Measurements from ENCODE around the gene POMC. TPM values are rescaled to one million over a fixed set of nuclear protein-coding genes. Genes with fewer than 3 reads are reported as not detected.

Gene POMC
- total and polyA plus RNA-seq, 2 donors (not counting 1 experiment from before 2014, with no cell fraction given) = 3.4 to 16.7 TPM

DNA sequence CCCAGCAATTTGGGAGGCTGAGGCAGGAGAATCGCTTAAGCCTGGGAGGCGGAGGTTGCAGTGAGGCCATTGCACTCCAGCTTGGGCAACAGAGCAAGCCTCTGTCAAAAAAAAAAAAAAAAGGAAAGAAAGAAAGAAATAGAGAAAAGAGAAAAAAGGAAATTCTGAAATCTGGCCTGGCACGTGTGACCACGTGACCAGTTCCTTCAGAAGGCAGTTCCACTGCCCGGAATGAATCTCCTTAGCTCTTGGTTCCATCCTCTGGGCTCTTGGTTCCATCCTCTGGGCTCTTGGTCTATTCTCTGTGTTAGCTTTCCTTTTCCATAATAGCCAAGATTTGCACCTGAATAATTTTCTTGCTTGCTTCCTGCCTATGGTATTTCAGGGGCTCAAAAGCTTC lies 5.3 kb upstream of the POMC start:
- H3K9me3 Mint-ChIP-seq (ENCODE audit: insufficient read depth) = no peaks in the 10 kb centered on the region
- WGBS (ENCODE audit: insufficient coverage) = 86% methylated on average over 5 of the region's 5 CpGs
- ATAC-seq (ENCODE audit: low read depth) = no peak

GRCh38 chr2:25170888-25171287 lies 2.5 kb upstream of the POMC start:
- ATAC-seq (ENCODE audit: low read depth) (no peak), DNase-seq (no peak)
- TF ChIP-seq EZH2 (IDR thresholded peaks at IDR 0.05; ENCODE audit: borderline replicate concordance, insufficient read depth, low read depth, low read length, poor library complexity, severe bottlenecking) = no peak
- TF ChIP-seq, protein P1, sequence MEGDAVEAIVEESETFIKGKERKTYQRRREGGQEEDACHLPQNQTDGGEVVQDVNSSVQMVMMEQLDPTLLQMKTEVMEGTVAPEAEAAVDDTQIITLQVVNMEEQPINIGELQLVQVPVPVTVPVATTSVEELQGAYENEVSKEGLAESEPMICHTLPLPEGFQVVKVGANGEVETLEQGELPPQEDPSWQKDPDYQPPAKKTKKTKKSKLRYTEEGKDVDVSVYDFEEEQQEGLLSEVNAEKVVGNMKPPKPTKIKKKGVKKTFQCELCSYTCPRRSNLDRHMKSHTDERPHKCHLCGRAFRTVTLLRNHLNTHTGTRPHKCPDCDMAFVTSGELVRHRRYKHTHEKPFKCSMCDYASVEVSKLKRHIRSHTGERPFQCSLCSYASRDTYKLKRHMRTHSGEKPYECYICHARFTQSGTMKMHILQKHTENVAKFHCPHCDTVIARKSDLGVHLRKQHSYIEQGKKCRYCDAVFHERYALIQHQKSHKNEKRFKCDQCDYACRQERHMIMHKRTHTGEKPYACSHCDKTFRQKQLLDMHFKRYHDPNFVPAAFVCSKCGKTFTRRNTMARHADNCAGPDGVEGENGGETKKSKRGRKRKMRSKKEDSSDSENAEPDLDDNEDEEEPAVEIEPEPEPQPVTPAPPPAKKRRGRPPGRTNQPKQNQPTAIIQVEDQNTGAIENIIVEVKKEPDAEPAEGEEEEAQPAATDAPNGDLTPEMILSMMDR (IDR thresholded peaks at IDR 0.05) = no peak
- ChIA-PET CTCF (interaction anchor here (1.9 kb wide), 1 partner anchor 58 kb away, joined by 4 read pairs; no protein-coding TSS in a partner anchor), POLR2A (interaction anchor here (1.1 kb wide), 1 partner anchor 26 kb away, joined by 3 read pairs; no protein-coding TSS in a partner anchor)
- Mint-ChIP-seq H3K27ac (no peak overlapping the region), H3K27me3 (peaks cover 53% of the 10 kb centered on the region), H3K4me3 (no peak overlapping the region), H3K9me3 (ENCODE audit: insufficient read depth) (no peaks in the 10 kb centered on the region), H3K4me1 (peaks cover 25% of the 10 kb centered on the region)
- H3K27me3 ChIP-seq (replicated peaks in 1 of 4; ENCODE audit: control extremely low read depth in 1 of 4, control insufficient read depth in 3 of 4, insufficient read depth in 4 of 4, low read length in 3 of 4) = peaks cover 0 to 43% (median 24%) of the 10 kb centered on the region in 4 experiments
- H4K20me1 ChIP-seq (ENCODE audit: control insufficient read depth, insufficient read depth, low read length, poor library complexity, severe bottlenecking) = no peaks in the 10 kb centered on the region
- H3K9ac ChIP-seq (ENCODE audit: low read length) = no peak overlapping the region
- intact Hi-C loops (cut with micrococcal nuclease) = no loop called here
- WGBS (ENCODE audit: insufficient coverage) = 45% methylated on average over 3 of the region's 7 CpGs
- H3K4me3 ChIP-seq (ENCODE audit: control extremely low read depth in 1 of 5, extremely low read depth in 1 of 5, insufficient read depth in 1 of 5, low read depth in 2 of 5, low read length in 4 of 5) = no peak overlapping the region
- H2AFZ ChIP-seq (ENCODE audit: insufficient read depth, low read depth, low read length, poor library complexity, severe bottlenecking) = no peak overlapping the region
- no peaks in the 10 kb centered on the region for H3K36me3 ChIP-seq (replicated peaks in 1 of 2; ENCODE audit: control extremely low read depth in 1 of 2, control insufficient read depth in 1 of 2, extremely low read depth in 1 of 2, insufficient read depth in 2 of 2, low read length in 1 of 2)
- H3K79me2 ChIP-seq (ENCODE audit: control insufficient read depth, insufficient read depth, low read length) = no peaks in the 10 kb centered on the region
- H3K4me1 ChIP-seq (ENCODE audit: control insufficient read depth in 2 of 2, insufficient read depth in 2 of 2, low read length in 2 of 2) = peaks cover 22 to 26% of the 10 kb centered on the region in 2 donors
- H3K27ac ChIP-seq (ENCODE audit: low read length in 2 of 2) = no peak overlapping the region
- H3K9me3 ChIP-seq (ENCODE audit: control extremely low read depth in 1 of 3, control insufficient read depth in 2 of 3, insufficient read depth in 1 of 3, low read length in 2 of 3) = peaks cover 0 to 12% (median 0%) of the 10 kb centered on the region in 3 donors
- no peak overlapping the region for H3K4me2 ChIP-seq (replicated peaks; ENCODE audit: low read depth, low read length, poor library complexity, severe bottlenecking)

More for the DNA sequence above, 5.3 kb upstream of the POMC start:
- TF ChIP-seq, protein P1 (IDR thresholded peaks at IDR 0.05) = no peak
- no peak for TF ChIP-seq EZH2 (IDR thresholded peaks at IDR 0.05; ENCODE audit: borderline replicate concordance, insufficient read depth, low read depth, low read length, poor library complexity, severe bottlenecking)
- CTCF ChIA-PET = interaction anchor here (1.7 to 2.0 kb wide), 2 partner anchors 8 to 22 kb away, joined by 5 to 6 read pairs; no protein-coding TSS in a partner anchor
- no peak overlapping the region for H3K27ac Mint-ChIP-seq
- peaks cover 0 to 40% (median 13%) of the 10 kb centered on the region in 4 experiments for H3K27me3 ChIP-seq (replicated peaks in 1 of 4; ENCODE audit: control extremely low read depth in 1 of 4, control insufficient read depth in 3 of 4, insufficient read depth in 4 of 4, low read length in 3 of 4)
- H3K4me3 ChIP-seq (ENCODE audit: control extremely low read depth in 1 of 5, extremely low read depth in 1 of 5, insufficient read depth in 1 of 5, low read depth in 2 of 5, low read length in 4 of 5) = no peak overlapping the region
- no peak for DNase-seq
- H3K27ac ChIP-seq (ENCODE audit: low read length in 2 of 2) = no peak overlapping the region
- H2AFZ ChIP-seq (ENCODE audit: insufficient read depth, low read depth, low read length, poor library complexity, severe bottlenecking) = no peak overlapping the region
- intact Hi-C loops (cut with micrococcal nuclease) = no loop called here
- H3K4me1 ChIP-seq (ENCODE audit: control insufficient read depth in 2 of 2, insufficient read depth in 2 of 2, low read length in 2 of 2) = peaks cover 3 to 4% of the 10 kb centered on the region in 2 donors
- no peaks in the 10 kb centered on the region for H3K36me3 ChIP-seq (replicated peaks in 1 of 2; ENCODE audit: control extremely low read depth in 1 of 2, control insufficient read depth in 1 of 2, extremely low read depth in 1 of 2, insufficient read depth in 2 of 2, low read length in 1 of 2)
- H3K27me3 Mint-ChIP-seq = peaks cover 51% of the 10 kb centered on the region
- no peak overlapping the region for H3K4me2 ChIP-seq (replicated peaks; ENCODE audit: low read depth, low read length, poor library complexity, severe bottlenecking)
- H3K9ac ChIP-seq (ENCODE audit: low read length) = no peak overlapping the region
- no peak overlapping the region for H3K4me3 Mint-ChIP-seq
- peaks cover 0 to 10% (median 0%) of the 10 kb centered on the region in 3 donors for H3K9me3 ChIP-seq (ENCODE audit: control extremely low read depth in 1 of 3, control insufficient read depth in 2 of 3, insufficient read depth in 1 of 3, low read length in 2 of 3)
- H4K20me1 ChIP-seq (ENCODE audit: control insufficient read depth, insufficient read depth, low read length, poor library complexity, severe bottlenecking) = no peaks in the 10 kb centered on the region
- H3K79me2 ChIP-seq (ENCODE audit: control insufficient read depth, insufficient read depth, low read length) = no peaks in the 10 kb centered on the region
- POLR2A ChIA-PET = no interaction called here
- peaks cover 7% of the 10 kb centered on the region for H3K4me1 Mint-ChIP-seq
